Measurements from ENCODE around the gene RPN2. TPM values are rescaled to one million over a fixed set of nuclear protein-coding genes. Genes with fewer than 3 reads are reported as not detected.

RPN2 gene
- total and polyA plus RNA-seq, 2 donors (not counting 3 experiments of a cell fraction or from before 2014, with no cell fraction given): 283 to 530 TPM

DNA sequence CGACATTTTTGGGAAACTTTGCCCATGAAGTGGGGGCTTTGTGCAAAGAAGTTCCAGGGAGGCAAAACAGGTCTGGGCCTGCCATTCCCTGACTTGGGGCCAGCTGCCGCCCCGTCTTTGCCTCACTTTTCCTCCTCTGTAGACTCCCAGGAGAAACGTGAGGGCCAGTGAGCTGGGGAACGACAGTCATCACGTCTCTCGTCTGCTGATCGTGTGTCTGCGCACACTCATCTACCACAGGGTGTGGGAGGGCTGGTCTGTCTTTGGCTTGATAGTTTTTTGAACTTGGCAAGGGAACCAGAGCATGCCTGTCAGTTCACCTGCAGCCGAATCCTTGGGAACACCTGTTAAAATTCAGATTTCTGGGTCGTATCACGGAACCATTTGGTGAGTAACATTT is 74.0 kb downstream of the RPN2 start:
- Histone ChIP-seq H3K4me3 (replicated peaks in 1 of 3; ENCODE audit: insufficient read depth in 1 of 3, low read depth in 1 of 3, low read length in 3 of 3) (no peak overlapping the region), H3K79me2 (ENCODE audit: control insufficient read depth, insufficient read depth, low read length) (no peaks in the 10 kb centered on the region), H3K9me3 (replicated peaks; ENCODE audit: control insufficient read depth, insufficient read depth, low read length) (no peaks in the 10 kb centered on the region), H2AFZ (ENCODE audit: low read depth, low read length) (no peak overlapping the region), H3K36me3 (ENCODE audit: control insufficient read depth in 2 of 2, extremely low read depth in 1 of 2, insufficient read depth in 2 of 2, low read length in 2 of 2) (no peaks in the 10 kb centered on the region), H3K4me2 (ENCODE audit: insufficient read depth, low read length) (no peak overlapping the region), H4K20me1 (replicated peaks; ENCODE audit: control insufficient read depth, extremely low read depth, insufficient read depth, low read length) (no peaks in the 10 kb centered on the region), H3K27ac (ENCODE audit: insufficient read depth, low read depth, low read length) (no peak overlapping the region), H3K9ac (replicated peaks; ENCODE audit: extremely low read depth, insufficient read depth, low read length) (no peak overlapping the region), H3K27me3 (ENCODE audit: control insufficient read depth in 2 of 2, insufficient read depth in 2 of 2, low read length in 2 of 2) (peaks cover 0 to 2% of the 10 kb centered on the region in 2 experiments), H3K9me1 (replicated peaks; ENCODE audit: control insufficient read depth, extremely low read depth, insufficient read depth, low read length) (no peaks in the 10 kb centered on the region), H3K4me1 (ENCODE audit: control insufficient read depth, extremely low read depth, insufficient read depth, low read length) (no peaks in the 10 kb centered on the region)
- POLR2A ChIA-PET: no interaction called here
- TF ChIP-seq EZH2 (IDR thresholded peaks at IDR 0.05; ENCODE audit: borderline replicate concordance, low read depth, low read length, severe bottlenecking) (no peak), POLR2AphosphoS5 (IDR thresholded peaks at IDR 0.05; ENCODE audit: insufficient read depth, low read depth, low read length) (no peak), GATA2 (IDR thresholded peaks at IDR 0.05; ENCODE audit: insufficient read depth, insufficient read length, low read depth, low read length) (no peak), FOS (IDR thresholded peaks at IDR 0.05; ENCODE audit: borderline replicate concordance, insufficient read depth, low read length) (no peak), MYC (IDR thresholded peaks at IDR 0.05; ENCODE audit: low read depth, low read length) (no peak), POLR2A (IDR thresholded peaks at IDR 0.05; ENCODE audit: low read depth, low read length) (no peak), JUN (IDR thresholded peaks at IDR 0.05; ENCODE audit: borderline replicate concordance, insufficient read depth, insufficient read length, low read depth) (no peak)
- TF ChIP-seq, protein P1, sequence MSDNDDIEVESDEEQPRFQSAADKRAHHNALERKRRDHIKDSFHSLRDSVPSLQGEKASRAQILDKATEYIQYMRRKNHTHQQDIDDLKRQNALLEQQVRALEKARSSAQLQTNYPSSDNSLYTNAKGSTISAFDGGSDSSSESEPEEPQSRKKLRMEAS (IDR thresholded peaks at IDR 0.05; ENCODE audit: insufficient read depth, insufficient read length): no peak
- TF ChIP-seq, protein P2, sequence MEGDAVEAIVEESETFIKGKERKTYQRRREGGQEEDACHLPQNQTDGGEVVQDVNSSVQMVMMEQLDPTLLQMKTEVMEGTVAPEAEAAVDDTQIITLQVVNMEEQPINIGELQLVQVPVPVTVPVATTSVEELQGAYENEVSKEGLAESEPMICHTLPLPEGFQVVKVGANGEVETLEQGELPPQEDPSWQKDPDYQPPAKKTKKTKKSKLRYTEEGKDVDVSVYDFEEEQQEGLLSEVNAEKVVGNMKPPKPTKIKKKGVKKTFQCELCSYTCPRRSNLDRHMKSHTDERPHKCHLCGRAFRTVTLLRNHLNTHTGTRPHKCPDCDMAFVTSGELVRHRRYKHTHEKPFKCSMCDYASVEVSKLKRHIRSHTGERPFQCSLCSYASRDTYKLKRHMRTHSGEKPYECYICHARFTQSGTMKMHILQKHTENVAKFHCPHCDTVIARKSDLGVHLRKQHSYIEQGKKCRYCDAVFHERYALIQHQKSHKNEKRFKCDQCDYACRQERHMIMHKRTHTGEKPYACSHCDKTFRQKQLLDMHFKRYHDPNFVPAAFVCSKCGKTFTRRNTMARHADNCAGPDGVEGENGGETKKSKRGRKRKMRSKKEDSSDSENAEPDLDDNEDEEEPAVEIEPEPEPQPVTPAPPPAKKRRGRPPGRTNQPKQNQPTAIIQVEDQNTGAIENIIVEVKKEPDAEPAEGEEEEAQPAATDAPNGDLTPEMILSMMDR (IDR thresholded peaks at IDR 0.05; ENCODE audit: extremely low read depth in 1 of 2, insufficient read depth in 1 of 2, low read depth in 1 of 2, low read length in 2 of 2): no peak
- intact Hi-C loops (cut with micrococcal nuclease): no loop called here
- dilution Hi-C loops (cut with MboI; ENCODE audit: extremely low pct_ligation_motif_present, low sequenced_read_pairs): loop anchor here (25.0 kb wide), 1 partner anchor 259 kb away; the partner anchor contains the start of gene NNAT
- no peak for DNase-seq (ENCODE audit: low read depth, low spot score)
- CTCF ChIA-PET: no interaction called here
- no peak for FAIRE-seq
- no TSS peak for BruUV-seq (replicated peaks)
